HG02973 (cell line): ENCODE results near the gene ABT1.

ENCODE experiments used
- ATAC-seq: cut with Tn5 transposase; IDR thresholded peaks from one replicate; pipeline ENCODE4 v1.9.1; 2021; ENCODE audit warnings: moderate library complexity; ENCODE audit not compliant: unreplicated experiment

ABT1 gene

GRCh38 chr6:26602262-26602661 lies 5.5 kb downstream of the ABT1 start:
- ATAC-seq: no peak

GRCh38 chr6:26604026-26604425 lies 7.3 kb downstream of the ABT1 start:
- no peak for ATAC-seq

GRCh38 chr6:26604797-26605196 lies 8.0 kb downstream of the ABT1 start:
- ATAC-seq: no peak

- ATAC-seq: peak; percentile 74
Measured at GRCh38 chr6:26607434-26608230, 10.9 kb downstream of the ABT1 start.

GRCh38 chr6:26609463-26609862 lies 12.7 kb downstream of the ABT1 start:
- ATAC-seq: no peak

GRCh38 chr6:26611599-26611998 lies 14.8 kb downstream of the ABT1 start:
- ATAC-seq: no peak

GRCh38 chr6:26613201-26613600 lies 16.4 kb downstream of the ABT1 start:
- no peak for ATAC-seq

GRCh38 chr6:26613689-26614683 lies 17.2 kb downstream of the ABT1 start:
- no peak for ATAC-seq

- ATAC-seq: no peak
Measured at GRCh38 chr6:26623339-26623859, 26.6 kb downstream of the ABT1 start.

- no peak for ATAC-seq
Measured at GRCh38 chr6:26624557-26624956, 27.8 kb downstream of the ABT1 start.

GRCh38 chr6:26627843-26628242 lies 31.1 kb downstream of the ABT1 start:
- no peak for ATAC-seq

- ATAC-seq: no peak
Measured at GRCh38 chr6:26629359-26629758, 32.6 kb downstream of the ABT1 start.

GRCh38 chr6:26640806-26641205 lies 44.1 kb downstream of the ABT1 start:
- ATAC-seq: no peak

- no peak for ATAC-seq
Measured at GRCh38 chr6:26646074-26646473, 49.3 kb downstream of the ABT1 start.
